CD4-positive, CD25-positive, alpha-beta regulatory T cell (primary cell): Measurements from ENCODE around the gene CSF2RB. TPM values are rescaled to one million over a fixed set of nuclear protein-coding genes. Genes with fewer than 3 reads are reported as not detected.

Experiments
- ATAC-seq, 2 donors: fragments of 150-1000 bp; cut with Tn5 transposase; one replicate each; pipeline ENCODE4 v1.10.0; 2021; ENCODE audit warnings: low read depth in 2 of 2, moderate number of reproducible peaks in 2 of 2, moderate library complexity in 1 of 2
- DNase-seq, 3 donors: peaks; one replicate each; pipeline versions ENCODE4 v3.0.0 to v3.0.0-alpha.2; 2012 to 2022; ENCODE audit warnings: mixed read lengths in 1 of 3
- H3K27ac ChIP-seq: one replicate; pipeline ENCODE4 v1.7.0; 2013; ENCODE audit warnings: mild to moderate bottlenecking, low read length; ENCODE audit not compliant: insufficient read depth, poor library complexity, severe bottlenecking
- H3K27me3 ChIP-seq: one replicate; pipeline ENCODE4 v1.7.0; 2013; ENCODE audit warnings: low read length; ENCODE audit not compliant: control insufficient read depth, insufficient read depth
- H3K36me3 ChIP-seq: one replicate; pipeline ENCODE4 v1.7.0; 2013; ENCODE audit warnings: mild to moderate bottlenecking, low read length, moderate library complexity; ENCODE audit not compliant: control insufficient read depth, insufficient read depth
- H3K4me1 ChIP-seq: 2 replicates; pipeline ENCODE4 v1.7.0; 2013; ENCODE audit warnings: mild to moderate bottlenecking, low read length; ENCODE audit not compliant: insufficient read depth, control insufficient read depth, poor library complexity, severe bottlenecking
- H3K4me3 ChIP-seq: one replicate; pipeline ENCODE4 v1.7.0; 2013; ENCODE audit warnings: low read depth, mild to moderate bottlenecking, low read length, moderate library complexity
- H3K9me3 ChIP-seq, 2 experiments: 1 replicate in 1 of 2; 2 replicates in 1 of 2; pipeline ENCODE4 v1.7.0; 2013; ENCODE audit warnings: low read length in 2 of 2, mild to moderate bottlenecking in 1 of 2, moderate library complexity in 1 of 2; ENCODE audit not compliant: control insufficient read depth in 2 of 2
- H3K27ac Mint-ChIP-seq, 3 donors: one replicate each; pipeline ENCODE4 v1.8.0; 2020 to 2022; ENCODE audit warnings: mild to moderate bottlenecking in 3 of 3, mixed read lengths in 3 of 3, moderate library complexity in 2 of 3
- H3K27me3 Mint-ChIP-seq: one replicate; pipeline ENCODE4 v1.8.0; 2022; ENCODE audit warnings: mild to moderate bottlenecking, mixed read lengths
- H3K36me3 Mint-ChIP-seq: one replicate; pipeline ENCODE4 v1.8.0; 2020; ENCODE audit warnings: mixed read lengths
- H3K4me1 Mint-ChIP-seq, 4 donors: one replicate each; pipeline ENCODE4 v1.8.0; 2020 to 2022; ENCODE audit warnings: mixed read lengths in 4 of 4, mild to moderate bottlenecking in 1 of 4
- H3K4me3 Mint-ChIP-seq, 4 donors: one replicate each; pipeline ENCODE4 v1.8.0; 2020 to 2022; ENCODE audit warnings: mild to moderate bottlenecking in 4 of 4, mixed read lengths in 4 of 4, moderate library complexity in 3 of 4
- H3K9me3 Mint-ChIP-seq, 7 donors: one replicate each; pipeline ENCODE4 v1.8.0; 2020 to 2022; ENCODE audit warnings: mixed read lengths in 7 of 7, mild to moderate bottlenecking in 3 of 7, moderate library complexity in 2 of 7
- polyA plus RNA-seq, 4 donors: library from polyadenylated mRNA; unstranded; fragments of 300-500 nt; fragmentation: Illumina TruSeq; gene quantifications; one replicate each; pipeline ENCODE4 v1.2.3, GENCODE V29; 2021
- total RNA-seq: library from RNA; stranded (reverse); gene quantifications from one replicate; pipeline ENCODE4 v1.2.3, GENCODE V29; 2022

The CSF2RB gene
- total and polyA plus RNA-seq, 5 donors from 2014 or later: 5.7 to 27.0 (median 10.3) TPM

DNA sequence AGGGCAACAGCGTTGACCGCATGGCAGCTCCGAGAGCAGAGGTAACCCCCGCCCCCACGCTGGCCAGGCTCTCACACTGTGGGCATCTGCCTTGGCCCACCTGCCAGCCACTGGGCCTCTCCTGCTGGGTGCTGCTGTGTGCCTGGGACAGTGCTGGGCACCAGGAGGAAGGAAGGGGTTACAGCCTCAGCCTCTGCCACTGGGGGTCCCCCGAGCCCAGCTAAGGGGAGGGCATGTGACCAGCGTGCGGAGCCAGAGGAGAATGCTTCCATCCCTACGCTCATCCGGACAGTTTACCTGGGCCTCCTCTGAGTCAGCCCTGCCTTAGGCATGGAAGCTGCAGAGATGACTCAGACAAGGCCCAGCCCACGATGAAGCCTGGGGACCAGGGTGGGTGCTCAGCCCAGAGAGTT is 41.8 kb upstream of the CSF2RB start:
- ATAC-seq (no peak), DNase-seq (no peak)
- Histone ChIP-seq H3K4me3 (no peak overlapping the region), H3K27ac (no peak overlapping the region), H3K36me3 (peaks cover 41% of the 10 kb centered on the region), H3K9me3 (no peaks in the 10 kb centered on the region), H3K4me1 (peaks cover 16% of the 10 kb centered on the region), H3K27me3 (no peaks in the 10 kb centered on the region)
- Mint-ChIP-seq H3K4me1 (peaks cover 11 to 23% (median 18%) of the 10 kb centered on the region in 4 donors), H3K27ac (no peak overlapping the region), H3K4me3 (no peak overlapping the region), H3K27me3 (no peaks in the 10 kb centered on the region), H3K36me3 (peaks cover 23% of the 10 kb centered on the region), H3K9me3 (no peaks in the 10 kb centered on the region)

DNA sequence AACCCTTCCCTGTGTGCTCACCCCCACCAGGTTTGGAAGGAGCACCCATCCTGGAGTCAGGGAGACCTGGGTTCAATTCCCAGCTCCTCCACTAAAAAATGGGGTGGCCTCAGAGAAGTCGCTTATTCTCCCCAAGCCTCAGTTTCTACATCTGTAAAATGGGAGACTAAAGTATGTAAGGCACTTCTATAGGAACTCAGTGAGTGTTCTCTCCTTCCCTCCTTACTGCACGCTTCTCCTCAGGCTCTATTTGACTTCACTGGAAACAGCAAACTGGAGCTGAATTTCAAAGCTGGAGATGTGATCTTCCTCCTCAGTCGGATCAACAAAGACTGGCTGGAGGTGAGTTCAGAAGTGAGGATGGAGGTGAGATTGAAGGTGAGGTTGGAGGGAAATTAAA is 41.3 kb upstream of the CSF2RB start:
- Histone ChIP-seq H3K4me1 (peaks cover 16% of the 10 kb centered on the region), H3K4me3 (no peak overlapping the region), H3K27ac (no peak overlapping the region), H3K36me3 (peaks cover 39% of the 10 kb centered on the region), H3K27me3 (no peaks in the 10 kb centered on the region), H3K9me3 (no peaks in the 10 kb centered on the region)
- H3K36me3 Mint-ChIP-seq: peaks cover 22% of the 10 kb centered on the region
- ATAC-seq (no peak), DNase-seq (no peak)
- H3K27me3 Mint-ChIP-seq: no peaks in the 10 kb centered on the region
- no peaks in the 10 kb centered on the region for H3K9me3 Mint-ChIP-seq
- peak overlapping the region; percentile 52 to 85 (median 52) for H3K27ac Mint-ChIP-seq
- peaks cover 12 to 25% (median 18%) of the 10 kb centered on the region in 4 donors for H3K4me1 Mint-ChIP-seq
- peak overlapping the region in 1 of 4 donors; percentile 7 for H3K4me3 Mint-ChIP-seq

DNA sequence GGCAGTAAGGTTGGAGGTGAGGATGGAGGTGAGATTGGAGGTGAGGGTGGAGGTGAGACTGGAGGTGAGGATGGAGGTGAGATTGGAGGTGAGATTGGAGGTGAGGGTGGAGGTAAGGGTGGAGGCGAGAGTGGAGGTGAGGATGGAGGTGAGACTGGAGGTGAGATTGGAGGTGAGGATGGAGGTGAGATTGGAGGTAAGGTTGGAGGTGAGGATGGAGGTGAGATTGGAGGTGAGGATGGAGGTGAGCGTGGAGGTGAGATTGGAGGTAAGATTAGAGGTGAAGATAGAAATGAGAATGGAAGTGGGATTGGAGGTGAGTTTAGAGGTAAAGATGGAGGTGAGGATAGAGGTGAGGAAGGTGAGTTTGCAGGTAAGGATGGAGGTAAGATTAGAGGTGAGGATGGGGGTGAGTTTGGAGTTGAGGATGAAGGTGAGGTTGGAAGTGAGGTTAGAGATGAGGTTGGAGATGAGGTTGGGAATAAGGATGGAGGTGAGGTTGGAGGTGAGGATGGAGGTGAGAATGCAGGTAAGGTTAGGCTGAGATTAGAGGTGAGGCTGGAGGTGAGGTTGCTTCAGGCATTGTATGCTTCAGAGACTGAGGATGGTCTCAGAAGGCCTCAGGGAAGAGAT is 40.4 kb upstream of the CSF2RB start:
- H3K27me3 ChIP-seq: no peaks in the 10 kb centered on the region
- Mint-ChIP-seq H3K36me3 (peaks cover 27% of the 10 kb centered on the region), H3K4me3 (peak overlapping the region in 2 of 4 donors; percentile 46 to 68), H3K4me1 (peaks cover 12 to 25% (median 18%) of the 10 kb centered on the region in 4 donors), H3K27ac (peak overlapping the region; percentile 85 to 96 (median 93)), H3K27me3 (no peaks in the 10 kb centered on the region), H3K9me3 (no peaks in the 10 kb centered on the region)
- no peaks in the 10 kb centered on the region for H3K9me3 ChIP-seq
- H3K4me3 ChIP-seq: no peak overlapping the region
- H3K36me3 ChIP-seq: peaks cover 37% of the 10 kb centered on the region
- H3K27ac ChIP-seq: peak overlapping the region; percentile 53
- peaks cover 16% of the 10 kb centered on the region for H3K4me1 ChIP-seq
- ATAC-seq: no peak
- DNase-seq: no peak

DNA sequence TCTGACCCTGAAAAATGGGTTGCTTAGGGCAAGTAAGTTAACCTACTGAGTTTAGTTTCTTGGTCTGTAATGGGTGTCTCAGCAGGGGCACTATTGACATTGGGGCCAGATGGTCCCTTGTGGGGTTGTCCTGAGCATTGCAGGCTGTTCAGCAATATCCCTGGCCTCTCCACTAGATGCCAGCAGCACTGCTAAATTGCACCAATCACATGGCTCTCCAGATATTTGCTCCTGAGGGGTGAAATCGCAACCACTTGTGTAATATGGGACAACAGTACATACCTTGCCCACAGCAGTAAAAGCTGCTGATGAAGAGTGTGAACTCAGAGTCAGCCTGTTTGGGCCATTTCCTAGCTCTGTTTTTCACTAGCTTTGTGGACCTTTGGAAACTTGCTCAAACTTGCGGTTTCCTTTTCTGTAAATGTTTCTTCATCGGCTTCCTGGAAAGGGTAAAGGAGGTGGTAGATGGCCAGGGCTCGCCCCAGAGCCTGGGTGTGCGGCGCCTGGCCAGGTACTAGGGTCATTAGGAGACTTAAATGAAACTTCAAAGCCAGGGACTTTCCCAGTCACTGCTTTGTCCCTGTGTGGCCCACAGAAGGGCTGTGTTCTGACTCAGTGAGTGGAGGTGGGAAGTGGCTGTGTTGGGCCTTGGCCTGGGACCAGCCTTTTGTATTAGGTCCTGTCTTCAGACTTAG is 39.7 kb upstream of the CSF2RB start:
- Mint-ChIP-seq H3K27me3 (no peaks in the 10 kb centered on the region), H3K9me3 (no peaks in the 10 kb centered on the region), H3K4me3 (peak overlapping the region; percentile 39 to 52 (median 46)), H3K27ac (peak overlapping the region; percentile 85 to 96 (median 93)), H3K4me1 (peaks cover 12 to 25% (median 18%) of the 10 kb centered on the region in 4 donors), H3K36me3 (peaks cover 27% of the 10 kb centered on the region)
- Histone ChIP-seq H3K27ac (peak overlapping the region; percentile 62), H3K4me1 (peaks cover 16% of the 10 kb centered on the region), H3K36me3 (peaks cover 35% of the 10 kb centered on the region), H3K4me3 (peak overlapping the region; percentile 54), H3K27me3 (no peaks in the 10 kb centered on the region), H3K9me3 (no peaks in the 10 kb centered on the region)
- peak in 1 of 3 donors; percentile 88 for DNase-seq
- ATAC-seq: peak; percentile 66 to 68

DNA sequence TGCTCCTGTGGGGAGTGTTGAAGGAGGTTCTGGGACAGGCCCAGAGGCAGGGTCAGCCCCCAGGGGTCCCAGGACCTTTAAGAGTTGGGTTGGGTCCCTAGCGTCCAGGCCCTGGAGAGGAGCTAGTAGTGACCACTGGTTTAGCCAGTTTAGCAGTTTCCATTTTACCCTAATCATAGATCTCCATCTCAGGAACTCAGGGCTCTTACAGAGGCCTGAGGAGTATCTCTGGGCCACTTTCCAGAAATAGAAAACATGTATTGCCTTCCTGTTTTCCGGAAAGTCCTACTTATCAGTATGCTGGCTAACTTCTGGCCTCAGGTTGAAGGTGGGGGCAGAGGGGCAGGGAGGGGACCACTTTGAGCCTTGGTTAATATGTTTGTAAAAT is 39.1 kb upstream of the CSF2RB start:
- no peak for DNase-seq
- peaks cover 16% of the 10 kb centered on the region for H3K4me1 ChIP-seq
- peaks cover 36% of the 10 kb centered on the region for H3K36me3 ChIP-seq
- peak overlapping the region; percentile 62 for H3K27ac ChIP-seq
- Mint-ChIP-seq H3K4me1 (peaks cover 12 to 25% (median 18%) of the 10 kb centered on the region in 4 donors), H3K9me3 (peaks cover 0 to 4% (median 0%) of the 10 kb centered on the region in 7 donors), H3K27me3 (no peaks in the 10 kb centered on the region), H3K27ac (peak overlapping the region; percentile 85 to 96 (median 93)), H3K36me3 (peaks cover 27% of the 10 kb centered on the region), H3K4me3 (no peak overlapping the region)
- peak overlapping the region; percentile 32 for H3K4me3 ChIP-seq
- no peaks in the 10 kb centered on the region for H3K9me3 ChIP-seq
- no peaks in the 10 kb centered on the region for H3K27me3 ChIP-seq
- no peak for ATAC-seq

DNA sequence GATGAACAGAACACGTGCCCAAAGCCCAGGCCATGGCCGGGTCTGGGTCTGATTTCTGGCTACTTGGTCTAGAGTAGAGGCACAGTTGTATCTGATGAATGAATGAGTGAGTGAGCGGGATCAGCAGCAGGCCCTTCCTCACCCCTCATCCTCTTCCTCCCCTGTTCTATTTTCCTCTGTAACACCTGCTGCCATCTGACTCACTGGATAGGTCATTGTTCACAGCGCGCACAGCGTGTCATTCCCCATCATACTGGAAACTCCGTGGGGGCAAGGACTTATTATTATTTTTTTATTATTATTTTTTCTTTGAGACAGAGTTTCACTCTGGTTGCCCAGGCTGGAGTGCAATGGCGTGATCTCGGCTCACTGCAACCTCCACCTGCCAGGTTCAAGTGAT is 38.7 kb upstream of the CSF2RB start:
- H3K4me1 Mint-ChIP-seq: peaks cover 12 to 25% (median 18%) of the 10 kb centered on the region in 4 donors
- no peak for DNase-seq
- H3K36me3 Mint-ChIP-seq: peaks cover 27% of the 10 kb centered on the region

GRCh38 chr22:36875741-36876140 is 37.7 kb upstream of the CSF2RB start:
- ATAC-seq (no peak), DNase-seq (no peak)
- no peaks in the 10 kb centered on the region for H3K27me3 ChIP-seq
- Mint-ChIP-seq H3K4me1 (peaks cover 12 to 25% (median 18%) of the 10 kb centered on the region in 4 donors), H3K4me3 (no peak overlapping the region), H3K27ac (peak overlapping the region in 1 of 3 donors; percentile 56), H3K27me3 (no peaks in the 10 kb centered on the region), H3K36me3 (peaks cover 19% of the 10 kb centered on the region), H3K9me3 (peaks cover 0 to 19% (median 4%) of the 10 kb centered on the region in 7 donors)
- H3K9me3 ChIP-seq: peaks cover 0 to 10% of the 10 kb centered on the region in 2 experiments
- no peak overlapping the region for H3K4me3 ChIP-seq
- H3K27ac ChIP-seq: no peak overlapping the region
- peaks cover 16% of the 10 kb centered on the region for H3K4me1 ChIP-seq
- peaks cover 29% of the 10 kb centered on the region for H3K36me3 ChIP-seq

More for the DNA sequence above, 38.7 kb upstream of the CSF2RB start:
- Mint-ChIP-seq H3K9me3 (peaks cover 0 to 9% (median 2%) of the 10 kb centered on the region in 7 donors), H3K27ac (peak overlapping the region; percentile 85 to 96 (median 93)), H3K27me3 (no peaks in the 10 kb centered on the region), H3K4me3 (no peak overlapping the region)
- no peaks in the 10 kb centered on the region for H3K27me3 ChIP-seq
- H3K4me1 ChIP-seq: peaks cover 16% of the 10 kb centered on the region
- ATAC-seq: no peak
- no peak overlapping the region for H3K27ac ChIP-seq
- peaks cover 0 to under 1% of the 10 kb centered on the region in 2 experiments for H3K9me3 ChIP-seq
- H3K4me3 ChIP-seq: no peak overlapping the region
- peaks cover 36% of the 10 kb centered on the region for H3K36me3 ChIP-seq
